Renal pelvis (tissue), 4 donors: ENCODE results near the gene LRRFIP1. TPM values are rescaled to one million over a fixed set of nuclear protein-coding genes. Genes with fewer than 3 reads are reported as not detected.
A peak's percentile ranks its signal among the peaks of the same experiment; 100 is the strongest.
"Not testable (repeated sequence)": the region's sequence is repeated elsewhere in the genome, so short reads cannot be mapped to it uniquely, and the experiment has no call there.

ENCODE experiments used
- DNase-seq: peaks from one replicate; pipeline ENCODE4 v3.0.0-alpha.2; 2013
- polyA plus RNA-seq, 3 donors: library from polyadenylated mRNA; unstranded; fragments of 120-200 nt; gene quantifications; one replicate each; pipeline ENCODE4 v1.2.1, GENCODE V29; 2013; ENCODE audit not compliant: insufficient read length in 3 of 3

The LRRFIP1 gene
- polyA plus RNA-seq, 3 donors = 68.9 to 105 (median 84.8) TPM

DNA sequence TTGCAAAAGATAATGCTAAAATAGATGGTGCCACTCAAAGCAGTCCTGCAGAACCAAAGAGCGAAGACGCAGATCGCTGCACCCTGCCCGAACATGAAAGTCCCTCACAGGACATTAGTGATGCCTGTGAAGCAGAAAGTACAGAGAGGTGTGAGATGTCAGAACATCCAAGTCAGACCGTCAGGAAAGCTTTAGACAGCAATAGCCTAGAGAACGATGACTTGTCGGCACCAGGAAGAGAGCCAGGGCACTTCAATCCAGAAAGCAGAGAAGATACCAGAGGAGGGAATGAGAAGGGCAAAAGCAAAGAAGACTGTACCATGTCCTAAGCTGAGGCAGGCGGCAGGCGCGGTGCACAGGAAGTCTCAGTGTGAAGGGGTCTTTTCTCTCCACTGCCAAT, 136.4 kb downstream of the LRRFIP1 start:
- no peak for DNase-seq

GRCh38 chr2:237765122-237765521, 137.7 kb downstream of the LRRFIP1 start:
- not testable (repeated sequence) for DNase-seq

- DNase-seq = no peak
Observed at GRCh38 chr2:237765875-237766274, 138.5 kb downstream of the LRRFIP1 start.

DNA sequence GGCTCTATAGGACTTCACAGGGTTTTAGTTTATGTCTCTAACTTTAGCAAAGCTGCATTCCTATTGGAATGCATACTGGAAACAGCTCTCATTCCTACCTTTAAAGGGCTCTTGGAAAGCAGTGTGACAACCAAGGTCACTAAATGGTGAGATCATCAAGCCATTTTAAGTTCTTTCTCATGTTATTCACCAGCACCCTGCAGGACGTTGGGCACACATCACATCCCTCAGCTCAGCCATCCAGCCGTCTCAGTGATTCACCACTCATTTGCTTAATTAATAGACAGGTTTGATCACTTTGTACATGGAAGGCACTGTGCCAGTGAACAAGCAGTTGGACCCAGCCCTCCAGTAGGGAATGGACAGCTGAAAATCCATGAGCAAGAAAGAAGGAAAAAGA, 139.0 kb downstream of the LRRFIP1 start:
- DNase-seq = no peak

- DNase-seq = no peak
Observed at GRCh38 chr2:237772513-237772912, 145.1 kb downstream of the LRRFIP1 start.

DNA sequence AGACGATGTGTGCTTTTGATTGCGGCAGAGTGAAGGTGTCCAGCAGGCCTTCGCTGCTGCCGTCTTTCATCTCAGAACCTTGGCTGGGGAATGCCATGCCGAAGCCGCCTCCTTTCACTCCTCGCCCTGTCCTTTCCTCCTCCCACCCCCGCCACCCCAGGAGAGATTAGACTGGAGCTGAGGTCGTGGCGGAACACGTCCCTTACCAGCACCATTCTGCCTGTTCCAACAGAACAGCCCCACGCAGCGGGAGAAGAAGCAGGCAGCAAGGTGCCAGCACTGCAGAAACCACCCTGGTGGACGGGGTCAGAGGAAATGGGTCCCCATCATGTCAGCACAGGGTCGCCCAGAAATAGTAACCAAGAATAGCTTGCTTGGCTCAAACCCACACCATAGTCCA, 146.4 kb downstream of the LRRFIP1 start:
- DNase-seq = no peak

DNA sequence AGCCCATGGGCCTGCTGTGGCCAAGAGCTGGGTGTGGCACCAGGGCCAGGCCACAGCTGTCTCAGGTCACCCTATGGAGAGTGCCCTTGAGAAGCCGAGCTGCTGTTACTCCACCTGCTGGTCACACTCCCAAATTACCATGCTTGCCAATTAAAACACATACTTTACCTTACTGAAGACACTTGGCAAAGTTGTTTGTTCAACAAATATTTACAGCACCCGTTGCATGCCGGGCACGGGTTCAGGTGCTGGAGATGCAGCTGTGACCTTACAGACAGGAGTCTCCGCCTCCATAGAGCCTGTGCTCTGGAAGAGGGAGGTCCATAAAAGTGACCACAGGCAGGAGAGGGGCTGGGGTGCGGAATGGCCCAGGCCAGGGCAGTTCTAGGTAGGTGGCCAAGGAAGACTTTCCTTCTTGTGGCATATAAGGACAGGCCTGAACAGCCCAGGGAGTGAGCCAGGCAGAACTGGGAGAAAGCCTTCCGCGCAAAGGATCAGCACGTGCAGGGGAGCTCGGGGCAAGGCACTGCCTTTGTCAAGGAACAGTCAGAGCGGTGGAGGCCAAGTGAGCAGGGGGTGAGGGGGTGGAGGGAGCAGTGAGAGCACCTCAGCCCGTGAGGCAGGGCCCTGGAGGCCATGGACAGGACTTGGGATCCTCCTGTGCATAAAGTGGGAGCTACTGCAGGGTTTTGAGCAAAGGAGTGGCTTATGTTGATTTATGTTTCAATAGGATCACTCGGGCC, 147.6 kb downstream of the LRRFIP1 start:
- peak; percentile 20 for DNase-seq

DNA sequence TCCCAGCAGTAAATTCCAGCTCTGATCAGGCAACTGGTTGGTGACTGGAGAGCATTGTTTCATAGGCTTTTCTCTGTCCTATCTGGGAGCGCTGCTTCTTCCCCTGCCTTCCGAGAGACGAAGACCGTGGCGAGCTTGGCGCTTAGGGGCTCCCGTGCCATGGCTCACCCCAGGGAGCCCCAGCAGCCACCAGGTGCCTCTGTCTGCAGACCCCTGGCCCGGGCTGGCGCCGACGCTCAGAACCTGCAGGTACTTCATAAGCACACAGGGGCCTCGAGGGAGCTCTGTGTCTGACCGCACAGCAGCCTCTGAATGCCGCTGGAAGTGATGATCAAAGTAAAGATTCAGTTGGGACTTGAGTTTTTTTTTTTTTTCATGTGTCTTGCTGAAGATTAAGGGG, 152.1 kb downstream of the LRRFIP1 start:
- no peak for DNase-seq

DNA sequence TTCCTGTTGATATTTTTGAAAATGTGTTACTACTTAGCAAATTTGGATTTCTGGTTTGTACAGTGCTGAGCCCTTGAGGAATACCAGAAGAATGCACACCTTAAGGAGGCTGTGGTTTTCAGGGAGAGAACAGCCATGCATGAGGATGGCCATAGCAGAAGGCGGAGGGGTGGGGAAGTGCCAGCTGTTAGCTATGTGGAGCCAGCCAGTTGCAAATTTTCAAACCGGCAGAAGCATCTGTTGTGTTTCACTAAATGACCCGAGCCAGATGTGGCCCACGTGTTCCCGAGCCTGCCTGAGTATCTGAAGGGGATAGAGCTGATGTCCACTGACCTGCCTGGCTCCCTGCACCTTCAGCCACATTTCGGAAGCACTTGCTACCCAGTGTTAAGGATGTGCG, 154.8 kb downstream of the LRRFIP1 start:
- DNase-seq = no peak

GRCh38 chr2:237783678-237784077, 156.3 kb downstream of the LRRFIP1 start:
- DNase-seq = not testable (repeated sequence)

- no peak for DNase-seq
Observed at GRCh38 chr2:237786936-237787335, 159.5 kb downstream of the LRRFIP1 start.

DNA sequence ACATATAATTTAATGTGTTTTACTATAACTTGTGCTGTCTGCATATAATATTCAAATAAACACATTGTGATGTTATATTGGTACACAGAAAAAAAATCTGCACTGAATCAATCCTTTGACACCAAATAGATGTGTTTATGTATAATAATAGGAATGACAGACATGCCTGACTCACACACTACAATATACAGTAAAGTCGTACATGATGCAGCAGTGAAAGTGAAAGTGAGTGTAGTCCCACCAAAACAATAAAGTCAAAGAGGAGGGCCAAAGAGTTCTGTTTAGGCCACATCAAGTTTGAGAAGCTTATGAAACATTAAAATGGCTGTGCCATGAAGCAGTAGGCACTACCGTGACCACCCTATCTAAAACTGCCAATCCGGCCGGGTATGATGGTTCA, 163.0 kb downstream of the LRRFIP1 start:
- no peak for DNase-seq

- DNase-seq = no peak
Observed at GRCh38 chr2:237791977-237792727, 164.8 kb downstream of the LRRFIP1 start.

GRCh38 chr2:237797253-237797652, 169.9 kb downstream of the LRRFIP1 start:
- DNase-seq = no peak

GRCh38 chr2:237798236-237799059, 171.1 kb downstream of the LRRFIP1 start, which contains the start of gene RBM44:
TSS of gene RBM44 (plus strand) at chr2:237798779. CDS start at chr2:237813610, 14,831 bp downstream.
- no peak for DNase-seq

GRCh38 chr2:237799060-237799428, 171.7 kb downstream of the LRRFIP1 start:
- DNase-seq = no peak

DNA sequence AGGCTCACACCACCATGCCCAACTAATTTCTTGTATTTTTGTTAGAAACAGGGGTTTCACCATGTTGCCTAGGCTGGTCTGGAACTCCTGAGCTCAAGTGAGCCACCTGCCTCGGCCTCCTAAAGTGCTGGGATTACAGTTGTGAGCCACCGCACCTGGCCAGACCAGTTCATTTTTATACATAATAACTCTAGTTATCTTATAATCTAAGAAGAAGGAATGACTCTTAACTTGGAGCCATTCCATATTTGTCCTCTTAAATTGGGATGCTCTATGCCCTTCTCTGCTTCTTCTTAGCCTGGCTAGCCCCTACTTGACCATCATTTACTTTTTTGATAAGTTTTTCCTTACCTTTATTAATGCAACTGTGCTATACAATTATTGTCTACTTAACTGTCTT, 174.1 kb downstream of the LRRFIP1 start:
- DNase-seq = no peak

DNA sequence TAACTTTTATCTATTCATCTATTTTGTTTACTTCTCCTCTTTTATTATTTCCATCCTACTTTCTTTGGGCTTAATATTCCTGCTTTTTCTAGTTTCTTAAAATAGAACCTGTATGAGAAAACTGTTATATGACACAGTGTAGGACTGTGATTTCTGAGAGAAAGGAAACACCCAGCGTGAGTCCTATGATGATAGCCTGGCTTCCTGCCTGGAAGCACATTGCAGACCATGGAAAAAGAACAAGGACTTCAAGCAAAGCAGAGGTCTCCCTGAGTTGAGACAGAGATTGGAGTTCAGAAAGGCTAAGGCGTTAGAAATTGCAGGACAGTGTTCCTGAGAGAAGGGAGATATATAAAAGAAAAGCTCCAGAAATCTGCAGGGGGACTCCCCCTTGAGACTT, 178.9 kb downstream of the LRRFIP1 start:
- DNase-seq = no peak

- DNase-seq = no peak
Observed at GRCh38 chr2:237815637-237816036, 188.2 kb downstream of the LRRFIP1 start.

GRCh38 chr2:237816531-237816930, 189.1 kb downstream of the LRRFIP1 start:
- no peak for DNase-seq

DNA sequence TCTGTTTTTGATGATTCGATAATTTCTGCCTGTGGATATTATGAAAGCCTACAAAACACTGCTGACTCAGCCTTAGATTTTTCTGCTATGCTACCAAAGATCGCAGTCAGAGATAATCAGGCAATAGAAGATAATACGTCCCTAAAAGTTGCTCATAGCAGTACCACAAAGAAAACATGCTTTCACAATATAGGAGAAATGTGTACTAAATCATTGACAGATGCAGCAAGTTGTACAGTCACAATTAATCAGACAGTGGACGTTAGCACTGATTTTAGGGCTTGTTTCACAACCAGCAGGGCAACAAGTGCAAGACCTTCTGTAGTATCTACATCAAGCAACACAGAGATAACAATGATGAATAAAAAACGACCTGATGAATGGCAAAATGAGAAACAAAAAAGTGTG, 190.7 kb downstream of the LRRFIP1 start:
- DNase-seq = no peak

DNA sequence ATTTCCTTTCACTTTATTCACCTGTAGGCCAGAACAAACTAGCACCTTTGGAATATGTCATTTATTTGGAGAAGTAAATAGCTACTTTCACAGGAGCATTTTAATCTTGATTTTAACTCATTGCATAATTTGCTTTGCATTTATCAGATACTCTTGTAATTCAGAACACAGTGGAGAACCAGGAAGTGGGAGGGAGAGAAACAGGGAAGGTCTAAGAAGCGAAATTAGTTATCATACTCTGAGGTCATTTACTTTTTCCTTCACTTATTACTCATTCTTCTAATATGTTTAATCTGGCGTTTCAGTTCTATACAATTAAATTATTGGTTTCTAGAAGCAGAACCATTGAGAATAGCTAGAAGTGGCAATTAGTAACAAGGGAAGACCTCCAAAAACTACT, 191.8 kb downstream of the LRRFIP1 start:
- no peak for DNase-seq

DNA sequence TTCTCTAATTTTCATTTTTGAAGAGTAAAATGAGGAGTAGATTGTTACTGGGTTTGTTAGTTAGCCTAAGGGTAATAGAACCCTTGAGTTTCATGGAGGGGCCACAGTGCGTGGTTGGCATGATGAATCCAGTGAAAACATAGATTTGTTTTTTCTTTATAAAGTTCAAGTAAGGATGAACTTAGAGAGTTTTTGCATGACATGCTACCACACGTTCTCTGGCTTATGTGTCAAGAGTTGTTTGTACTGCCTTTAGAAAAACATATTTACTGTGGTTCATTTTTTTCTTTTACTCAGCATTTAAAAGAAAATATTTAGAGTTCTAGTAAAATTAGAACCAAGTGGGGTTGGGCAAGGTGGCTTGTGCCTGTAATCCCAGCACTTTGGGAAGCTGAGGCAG, 193.0 kb downstream of the LRRFIP1 start:
- DNase-seq = no peak
